GM12878 (cell line): ENCODE results near the gene DIMT1. TPM values are rescaled to one million over a fixed set of nuclear protein-coding genes. Genes with fewer than 3 reads are reported as not detected.
A peak's percentile ranks its signal among the peaks of the same experiment; 100 is the strongest.

ENCODE experiments used
- ATAC-seq: fragments of 200-7000 bp; cut with Tn5 transposase; 3 replicates; pipeline ENCODE4 v1.9.1; 2020; ENCODE audit warnings: mild to moderate bottlenecking, moderate library complexity
- BruUV-seq: library from RNA; stranded (reverse); fragments of 400-500 nt; replicated peaks from 2 replicates; lab custom pipeline; 2021; lab: Mats Ljungman, UMichigan
- CTCF ChIA-PET: fragments of 300-600 bp; sonication (Branson Sonifier 250); formaldehyde crosslinking; extraction: SDS; loops from one replicate; lab custom pipeline; 2021; ENCODE audit warnings: inconsistent platforms; lab: Yijun Ruan, JAX
- POLR2A ChIA-PET: fragments of 350-600 bp; formaldehyde crosslinking; extraction: SDS; loops from one replicate; lab custom pipeline; 2021; ENCODE audit warnings: inconsistent platforms; lab: Charles Lee
- RAD21 ChIA-PET: fragments of 300-600 bp; sonication (Branson Sonifier 250); formaldehyde crosslinking; loops from one replicate; lab custom pipeline; 2023; ENCODE audit warnings: antibody characterized with exemption; ENCODE audit not compliant: unreplicated experiment; lab: Charles Lee
- SMC1A ChIA-PET: fragments of 300-600 bp; sonication (Branson Sonifier 250); formaldehyde crosslinking; loops from one replicate; lab custom pipeline; 2023; ENCODE audit not compliant: unreplicated experiment, uncharacterized antibody; lab: Charles Lee
- DNase-seq: peaks from one replicate; pipeline ENCODE4 v3.0.0-alpha.2; 2011; ENCODE audit warnings: low read depth, low spot score
- FAIRE-seq: peaks from 3 replicates; lab custom pipeline; 2011; peaks lifted over from hg19 to GRCh38; lab: Jason Lieb, UNC
- H2AFZ ChIP-seq: 2 replicates; pipeline ENCODE4 v1.6.0; 2011; ENCODE audit warnings: low read depth, low read length, control low read depth; ENCODE audit not compliant: control insufficient read depth
- H3K27ac ChIP-seq: 2 replicates; pipeline ENCODE4 v1.5.1; 2011; ENCODE audit warnings: control low read depth; ENCODE audit not compliant: control insufficient read depth, insufficient read depth
- H3K27me3 ChIP-seq, 2 experiments: replicated peaks in 1 of 2; 2 replicates each; pipeline versions ENCODE4 v1.6.0 to v1.6.1; 2011; ENCODE audit warnings: low read length in 1 of 2; ENCODE audit not compliant: control insufficient read depth in 2 of 2, insufficient read depth in 2 of 2
- H3K36me3 ChIP-seq, 2 experiments: 2 replicates each; pipeline ENCODE4 v1.5.1; 2011; ENCODE audit warnings: low read length in 1 of 2; ENCODE audit not compliant: control insufficient read depth in 2 of 2, insufficient read depth in 2 of 2
- H3K4me1 ChIP-seq: 2 replicates; pipeline ENCODE4 v1.6.1; 2011; ENCODE audit warnings: mild to moderate bottlenecking, low read length, moderate library complexity, mixed read lengths; ENCODE audit not compliant: control insufficient read depth, insufficient read depth
- H3K4me2 ChIP-seq: 2 replicates; pipeline ENCODE4 v1.6.0; 2011; ENCODE audit warnings: control low read depth; ENCODE audit not compliant: control insufficient read depth, insufficient read depth
- H3K4me3 ChIP-seq: fragments of 200-600 bp; sonication (generic); 2 replicates; pipeline ENCODE4 v1.5.1; 2016
- H3K79me2 ChIP-seq: 2 replicates; pipeline ENCODE4 v1.6.0; 2011; ENCODE audit warnings: low read length; ENCODE audit not compliant: control insufficient read depth, insufficient read depth
- H3K9ac ChIP-seq: 2 replicates; pipeline ENCODE4 v1.8.0; 2011; ENCODE audit warnings: low read length, control low read depth, mixed read lengths; ENCODE audit not compliant: control insufficient read depth, insufficient read depth
- H3K9me3 ChIP-seq: replicated peaks from 3 replicates; pipeline ENCODE4 v1.5.1; 2011; ENCODE audit warnings: mild to moderate bottlenecking, low read length; ENCODE audit not compliant: control insufficient read depth, insufficient read depth
- H4K20me1 ChIP-seq: 2 replicates; pipeline ENCODE4 v1.6.0; 2011; ENCODE audit not compliant: control insufficient read depth, insufficient read depth
- BCL11A ChIP-seq: IDR thresholded peaks from 2 replicates; pipeline ENCODE4 v1.6.1; 2011; ENCODE audit warnings: low read depth, low read length
- CREB1 ChIP-seq: IDR thresholded peaks from 2 replicates; pipeline ENCODE4 v1.6.1; 2012; ENCODE audit warnings: low read depth, mild to moderate bottlenecking, inconsistent platforms
- FOXM1 ChIP-seq: IDR thresholded peaks from 2 replicates; pipeline ENCODE4 v1.6.1; 2012; ENCODE audit warnings: low read depth, mild to moderate bottlenecking, inconsistent platforms, low read length, moderate library complexity
- LARP7 ChIP-seq: fragments of 450-650 bp; IDR thresholded peaks from 2 replicates; pipeline ENCODE4 v1.6.1; 2017; ENCODE audit warnings: mild to moderate bottlenecking
- NFIC ChIP-seq: IDR thresholded peaks from 2 replicates; pipeline ENCODE4 v1.6.1; 2012; ENCODE audit warnings: low read depth, mild to moderate bottlenecking, inconsistent platforms, low read length, moderate library complexity
- NFXL1 ChIP-seq: fragments of 450-650 bp; IDR thresholded peaks from 2 replicates; pipeline ENCODE4 v1.6.1; 2017; ENCODE audit warnings: antibody characterized with exemption, mild to moderate bottlenecking, borderline replicate concordance
- POLR2A ChIP-seq: IDR thresholded peaks from 2 replicates; pipeline ENCODE4 v1.6.1; 2011; ENCODE audit warnings: low read depth, mild to moderate bottlenecking, low read length
- RAD21 ChIP-seq: IDR thresholded peaks from 2 replicates; pipeline ENCODE4 v1.6.1; 2011; ENCODE audit warnings: mild to moderate bottlenecking, low read depth, low read length, moderate library complexity; ENCODE audit not compliant: insufficient read depth
- SMAD5 ChIP-seq: IDR thresholded peaks from 2 replicates; pipeline ENCODE4 v1.6.1; 2016; ENCODE audit warnings: antibody characterized with exemption, low read depth
- TCF3 ChIP-seq: IDR thresholded peaks from 2 replicates; pipeline ENCODE4 v1.6.1; 2012; ENCODE audit warnings: low read depth, mild to moderate bottlenecking, low read length, borderline replicate concordance; ENCODE audit not compliant: insufficient read depth
- TCF7 ChIP-seq: IDR thresholded peaks from 2 replicates; pipeline ENCODE4 v1.6.1; 2014; ENCODE audit warnings: antibody characterized with exemption, borderline replicate concordance
- WRNIP1 ChIP-seq: IDR thresholded peaks from 2 replicates; pipeline ENCODE4 v1.6.1; 2011; ENCODE audit warnings: low read depth, low read length, improper control_type of control experiment, borderline replicate concordance
- in situ Hi-C: fragments of 300-500 bp; cut with MboI; formaldehyde crosslinking; loops from 9 replicates; pipeline ENCODE4 v1.14.3; 2018; ENCODE audit warnings: mixed read lengths
- intact Hi-C: fragments of 100-400 bp; cut with micrococcal nuclease; formaldehyde crosslinking; loops from one replicate; pipeline ENCODE4 v1.14.2; 2022; ENCODE audit not compliant: unreplicated experiment
- polyA plus RNA-seq, 11 experiments: library from polyadenylated mRNA; depleted of rRNA in 4 of 11; unstranded in 6 of 11; stranded (reverse) in 5 of 11; fragments of >200 nt; fragmentation: Nextera tagmentation in 4 of 11; fragmentation: Illumina TruSeq in 1 of 11; extraction: Ambion mirVana in 4 of 11; extraction: Trizol in 1 of 11; gene quantifications; 1 replicate in 1 of 11; 2 replicates in 10 of 11; pipeline versions ENCODE4 v1.2.1 to v1.2.3, GENCODE V29; 2011 to 2016; ENCODE audit warnings: inconsistent platforms in 2 of 11, missing spikeins in 2 of 11, low read depth in 1 of 11
- total RNA-seq, 4 experiments: library from RNA; depleted of rRNA in 3 of 4; stranded (reverse); fragments of >200 nt in 3 of 4; fragmentation: Illumina TruSeq in 1 of 4; extraction: Trizol in 1 of 4; gene quantifications; 2 replicates each; pipeline versions ENCODE4 v1.2.1 to v1.2.3, GENCODE V29; 2013 to 2021
- TF ChIP-seq, protein P1 (sequence below): fragments of 450-650 bp; IDR thresholded peaks from 2 replicates; pipeline ENCODE4 v1.6.1; 2017; ENCODE audit warnings: mild to moderate bottlenecking, low read depth, inconsistent platforms; ENCODE audit not compliant: poor library complexity, severe bottlenecking
- TF ChIP-seq, protein P2 (sequence below): fragments of 450-650 bp; IDR thresholded peaks from 2 replicates; pipeline ENCODE4 v1.6.1; 2017; ENCODE audit warnings: low read depth, mild to moderate bottlenecking, moderate library complexity
- TF ChIP-seq, protein P3 (sequence below): IDR thresholded peaks from 2 replicates; pipeline ENCODE4 v1.6.1; 2012; ENCODE audit warnings: low read depth, low read length, improper control_type of control experiment

Gene DIMT1
- total and polyA plus RNA-seq, 10 of the 15 experiments (the other 5 are each of a cell fraction or from before 2014, with no cell fraction given): 19.0 to 66.2 (median 31.6) TPM

DNA sequence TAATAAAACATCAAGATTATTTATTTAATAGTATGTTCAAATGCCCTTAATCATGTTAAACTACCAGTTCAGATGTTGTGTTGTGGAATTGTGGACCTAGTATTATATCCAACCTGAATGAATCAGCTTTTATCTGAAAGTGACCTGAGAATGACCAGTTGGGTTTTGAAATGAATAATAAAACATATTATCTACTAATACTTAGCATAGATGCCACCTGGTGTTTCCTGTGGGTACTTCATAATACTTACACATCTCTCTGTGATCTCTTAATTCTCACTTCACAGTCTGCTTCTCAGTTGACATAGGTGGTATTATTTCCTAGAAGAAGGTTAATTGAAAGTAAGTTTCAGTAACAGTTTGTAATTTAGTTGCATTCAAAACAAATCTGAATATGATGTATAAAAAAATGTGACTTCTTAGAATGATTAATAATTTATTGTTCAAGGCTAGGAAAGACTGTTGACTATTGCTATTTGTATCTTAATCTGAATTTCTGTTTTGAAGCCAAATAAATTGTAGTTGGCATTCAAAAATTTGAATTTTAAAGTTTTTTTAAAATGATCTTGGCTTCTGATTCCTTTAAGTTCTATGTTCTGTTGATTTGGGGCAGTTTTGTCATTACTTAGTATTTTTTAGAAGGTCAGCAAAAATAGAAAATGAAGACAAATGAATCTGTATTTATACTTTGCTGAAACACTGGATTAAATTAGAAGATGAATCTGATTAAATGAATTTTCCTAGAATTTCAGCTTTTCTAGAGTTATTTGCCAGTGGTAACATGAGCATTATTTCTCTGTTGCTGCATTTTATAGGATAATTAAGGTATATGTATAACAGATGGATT, 49.5 kb downstream of the DIMT1 start:
- ChIA-PET POLR2A (interaction anchor here (1.1 kb wide), 1 partner anchor 51 kb away, joined by 11 read pairs; no protein-coding TSS in a partner anchor), CTCF (interaction anchor here (0.6 to 10.4 kb wide), 9 partner anchors 8 to 133 kb away, joined by 3 to 176 read pairs (median 3); partner anchors contain the start of gene DIMT1), SMC1A (interaction anchor here (0.6 to 3.3 kb wide), 10 partner anchors 25 to 1183 kb away, joined by 3 to 31 read pairs (median 3); no protein-coding TSS in a partner anchor), RAD21 (interaction anchor here (0.7 to 2.5 kb wide), 6 partner anchors 22 to 130 kb away, joined by 3 to 31 read pairs (median 4); partner anchors contain the start of gene KIF2A)
- in situ Hi-C loops: loop anchor here (10.0 kb wide), 1 partner anchor 139 kb away; no protein-coding TSS in a partner anchor
- BruUV-seq: no TSS peak
- ATAC-seq (peak; percentile 92), DNase-seq (peak; percentile 35), FAIRE-seq (peak; percentile 90)
- H3K27me3 ChIP-seq: no peaks in the 10 kb centered on the region
- H3K79me2 ChIP-seq: no peaks in the 10 kb centered on the region
- H2AFZ ChIP-seq: no peak overlapping the region
- no peak overlapping the region for H3K4me2 ChIP-seq
- no peaks in the 10 kb centered on the region for H3K9me3 ChIP-seq
- H3K4me1 ChIP-seq: no peaks in the 10 kb centered on the region
- H3K9ac ChIP-seq: no peak overlapping the region
- H4K20me1 ChIP-seq: no peaks in the 10 kb centered on the region
- intact Hi-C loops: loop anchor here (2.0 to 5.0 kb wide), 2 partner anchors 47 to 129 kb away; partner anchors contain the start of gene KIF2A
- H3K27ac ChIP-seq: no peak overlapping the region
- peaks cover 0 to 27% of the 10 kb centered on the region in 2 experiments; a peak in 3 of 4 replicates for H3K36me3 ChIP-seq
- H3K4me3 ChIP-seq: no peak overlapping the region
- no peak for TF ChIP-seq BCL11A
- TF ChIP-seq NFIC: no peak
- 0 out of 2 replicates have a peak, but pooled peaks have one; percentile 31 for TF ChIP-seq FOXM1
- peak; percentile 68 for TF ChIP-seq RAD21
- TF ChIP-seq WRNIP1: no peak
- TF ChIP-seq POLR2A: no peak
- TF ChIP-seq, protein P1, sequence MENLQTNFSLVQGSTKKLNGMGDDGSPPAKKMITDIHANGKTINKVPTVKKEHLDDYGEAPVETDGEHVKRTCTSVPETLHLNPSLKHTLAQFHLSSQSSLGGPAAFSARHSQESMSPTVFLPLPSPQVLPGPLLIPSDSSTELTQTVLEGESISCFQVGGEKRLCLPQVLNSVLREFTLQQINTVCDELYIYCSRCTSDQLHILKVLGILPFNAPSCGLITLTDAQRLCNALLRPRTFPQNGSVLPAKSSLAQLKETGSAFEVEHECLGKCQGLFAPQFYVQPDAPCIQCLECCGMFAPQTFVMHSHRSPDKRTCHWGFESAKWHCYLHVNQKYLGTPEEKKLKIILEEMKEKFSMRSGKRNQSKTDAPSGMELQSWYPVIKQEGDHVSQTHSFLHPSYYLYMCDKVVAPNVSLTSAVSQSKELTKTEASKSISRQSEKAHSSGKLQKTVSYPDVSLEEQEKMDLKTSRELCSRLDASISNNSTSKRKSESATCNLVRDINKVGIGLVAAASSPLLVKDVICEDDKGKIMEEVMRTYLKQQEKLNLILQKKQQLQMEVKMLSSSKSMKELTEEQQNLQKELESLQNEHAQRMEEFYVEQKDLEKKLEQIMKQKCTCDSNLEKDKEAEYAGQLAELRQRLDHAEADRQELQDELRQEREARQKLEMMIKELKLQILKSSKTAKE: no peak
- no peak for TF ChIP-seq SMAD5
- TF ChIP-seq NFXL1: no peak
- no peak for TF ChIP-seq TCF3
- TF ChIP-seq LARP7: no peak
- TF ChIP-seq, protein P2, sequence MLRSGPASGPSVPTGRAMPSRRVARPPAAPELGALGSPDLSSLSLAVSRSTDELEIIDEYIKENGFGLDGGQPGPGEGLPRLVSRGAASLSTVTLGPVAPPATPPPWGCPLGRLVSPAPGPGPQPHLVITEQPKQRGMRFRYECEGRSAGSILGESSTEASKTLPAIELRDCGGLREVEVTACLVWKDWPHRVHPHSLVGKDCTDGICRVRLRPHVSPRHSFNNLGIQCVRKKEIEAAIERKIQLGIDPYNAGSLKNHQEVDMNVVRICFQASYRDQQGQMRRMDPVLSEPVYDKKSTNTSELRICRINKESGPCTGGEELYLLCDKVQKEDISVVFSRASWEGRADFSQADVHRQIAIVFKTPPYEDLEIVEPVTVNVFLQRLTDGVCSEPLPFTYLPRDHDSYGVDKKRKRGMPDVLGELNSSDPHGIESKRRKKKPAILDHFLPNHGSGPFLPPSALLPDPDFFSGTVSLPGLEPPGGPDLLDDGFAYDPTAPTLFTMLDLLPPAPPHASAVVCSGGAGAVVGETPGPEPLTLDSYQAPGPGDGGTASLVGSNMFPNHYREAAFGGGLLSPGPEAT: no peak
- TF ChIP-seq TCF7: no peak
- TF ChIP-seq CREB1: no peak
- TF ChIP-seq, protein P3, sequence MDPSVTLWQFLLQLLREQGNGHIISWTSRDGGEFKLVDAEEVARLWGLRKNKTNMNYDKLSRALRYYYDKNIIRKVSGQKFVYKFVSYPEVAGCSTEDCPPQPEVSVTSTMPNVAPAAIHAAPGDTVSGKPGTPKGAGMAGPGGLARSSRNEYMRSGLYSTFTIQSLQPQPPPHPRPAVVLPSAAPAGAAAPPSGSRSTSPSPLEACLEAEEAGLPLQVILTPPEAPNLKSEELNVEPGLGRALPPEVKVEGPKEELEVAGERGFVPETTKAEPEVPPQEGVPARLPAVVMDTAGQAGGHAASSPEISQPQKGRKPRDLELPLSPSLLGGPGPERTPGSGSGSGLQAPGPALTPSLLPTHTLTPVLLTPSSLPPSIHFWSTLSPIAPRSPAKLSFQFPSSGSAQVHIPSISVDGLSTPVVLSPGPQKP: no peak
